Right forelimb (tissue), 1 donor: Measurements from ENCODE around the gene ADAM15.

Experiments used
- DNase-seq: peaks from one replicate; pipeline ENCODE4 v3.0.0-alpha.2; 2018

Gene ADAM15

DNA sequence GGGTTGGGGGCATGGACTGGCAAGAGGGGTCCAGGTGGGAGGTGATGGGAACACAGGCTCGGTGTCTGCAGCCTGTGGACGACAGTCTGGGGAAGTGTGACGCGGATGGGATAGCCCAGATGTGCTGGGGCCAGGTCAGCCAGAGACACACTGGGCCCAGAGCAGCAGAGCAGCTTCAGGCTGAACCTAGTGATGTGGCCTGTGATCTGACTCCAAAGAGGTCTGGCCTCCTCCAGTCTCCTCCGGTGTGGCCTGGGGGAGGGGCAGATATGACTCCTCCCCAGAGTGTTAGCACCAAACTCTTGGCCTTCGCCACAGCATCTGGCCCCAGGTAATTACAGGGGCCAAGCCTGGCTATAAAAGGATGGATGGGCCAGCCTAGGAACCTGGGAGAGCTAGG lies 41.0 kb downstream of the ADAM15 start:
- peak; percentile 25 for DNase-seq

- no peak for DNase-seq
Measured at GRCh38 chr1:155092641-155093040, 41.5 kb downstream of the ADAM15 start.

DNA sequence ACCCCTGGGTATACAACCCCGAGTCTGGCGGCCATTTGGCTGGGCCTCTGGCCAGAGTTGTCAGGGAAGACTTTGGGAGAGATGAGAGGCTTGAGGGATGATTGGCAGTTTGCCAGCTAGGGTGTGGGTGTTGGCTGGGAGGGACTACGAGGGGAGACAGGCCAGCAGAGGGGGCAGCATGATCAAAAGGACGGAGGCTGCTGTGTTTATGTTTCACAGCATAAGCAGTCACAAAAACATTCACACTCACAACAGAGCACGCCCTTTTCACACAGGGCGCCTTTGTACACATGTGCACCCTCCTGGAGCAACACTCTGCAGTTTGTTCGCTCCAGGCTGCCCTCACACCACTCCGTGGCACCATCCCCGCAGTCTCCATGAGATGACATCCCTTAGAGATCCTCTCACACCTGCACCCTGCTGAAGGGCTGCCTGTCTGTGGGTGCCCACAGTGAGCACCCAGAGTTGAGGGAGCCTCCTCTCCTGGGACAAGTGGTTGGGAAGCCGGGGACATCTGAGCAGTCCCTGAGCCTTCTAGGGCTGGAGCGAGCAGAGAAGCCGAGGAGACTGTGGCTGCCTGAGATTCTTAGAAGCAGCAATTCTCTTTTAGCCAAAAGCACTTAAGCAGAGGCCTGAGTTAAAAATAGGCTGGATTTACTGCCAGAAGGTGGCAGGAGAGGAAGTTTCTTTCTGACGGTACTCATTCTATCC lies 43.0 kb downstream of the ADAM15 start:
- DNase-seq, result peak; percentile 75

DNA sequence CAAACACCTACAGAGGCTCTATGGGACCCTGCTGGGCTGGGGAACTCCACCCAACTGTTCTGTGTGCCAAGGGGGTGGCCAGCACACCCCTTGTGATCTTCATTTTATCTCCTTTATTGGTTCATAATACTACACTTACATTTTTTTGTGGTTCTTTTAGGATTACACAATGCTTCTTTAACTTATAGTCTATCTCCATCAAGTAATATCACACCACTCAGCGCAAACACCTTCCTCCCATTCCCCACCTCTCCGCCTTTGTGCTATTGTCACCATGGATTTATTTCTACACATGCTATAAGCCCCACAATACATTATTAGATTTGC lies 43.5 kb downstream of the ADAM15 start:
- DNase-seq, result no peak

DNA sequence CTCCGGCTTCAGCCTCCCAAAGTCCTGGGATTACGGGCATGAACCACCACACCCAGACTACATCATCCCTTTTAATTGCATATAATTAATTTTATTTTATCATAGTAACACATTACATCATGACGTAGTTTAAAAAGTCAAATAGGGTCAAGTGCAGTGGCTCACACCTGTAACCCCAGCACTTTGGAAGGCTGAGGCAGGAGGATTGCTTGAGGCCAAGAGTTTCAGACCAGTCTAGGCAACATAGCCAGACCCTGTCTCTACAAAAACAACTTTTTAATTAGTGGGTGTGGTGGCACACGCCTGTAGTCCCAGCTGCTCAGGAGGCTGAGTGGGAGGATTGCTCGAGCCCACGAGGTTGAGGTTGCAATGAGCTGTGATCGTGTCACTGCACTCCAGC lies 48.2 kb downstream of the ADAM15 start:
- no peak for DNase-seq

DNA sequence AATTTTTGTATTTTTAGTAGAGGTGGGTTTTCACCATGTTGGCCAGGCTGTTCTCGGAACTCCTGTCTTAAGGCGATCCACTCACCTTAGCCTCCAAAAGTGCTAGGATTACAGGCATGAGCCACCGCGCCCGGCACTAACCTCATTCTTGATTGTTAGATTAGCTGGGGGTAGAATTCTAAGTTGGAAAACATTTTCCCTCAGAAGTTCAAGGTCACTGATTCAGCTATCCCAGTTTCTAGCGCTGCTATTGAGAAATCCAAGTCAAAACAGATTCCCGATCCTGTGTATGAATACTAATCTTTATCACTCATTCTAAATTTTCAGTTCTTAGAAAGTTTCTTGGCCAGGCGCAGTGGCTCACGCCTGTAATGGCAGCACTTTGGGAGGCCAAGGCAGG lies 52.2 kb downstream of the ADAM15 start:
- DNase-seq, result no peak

DNA sequence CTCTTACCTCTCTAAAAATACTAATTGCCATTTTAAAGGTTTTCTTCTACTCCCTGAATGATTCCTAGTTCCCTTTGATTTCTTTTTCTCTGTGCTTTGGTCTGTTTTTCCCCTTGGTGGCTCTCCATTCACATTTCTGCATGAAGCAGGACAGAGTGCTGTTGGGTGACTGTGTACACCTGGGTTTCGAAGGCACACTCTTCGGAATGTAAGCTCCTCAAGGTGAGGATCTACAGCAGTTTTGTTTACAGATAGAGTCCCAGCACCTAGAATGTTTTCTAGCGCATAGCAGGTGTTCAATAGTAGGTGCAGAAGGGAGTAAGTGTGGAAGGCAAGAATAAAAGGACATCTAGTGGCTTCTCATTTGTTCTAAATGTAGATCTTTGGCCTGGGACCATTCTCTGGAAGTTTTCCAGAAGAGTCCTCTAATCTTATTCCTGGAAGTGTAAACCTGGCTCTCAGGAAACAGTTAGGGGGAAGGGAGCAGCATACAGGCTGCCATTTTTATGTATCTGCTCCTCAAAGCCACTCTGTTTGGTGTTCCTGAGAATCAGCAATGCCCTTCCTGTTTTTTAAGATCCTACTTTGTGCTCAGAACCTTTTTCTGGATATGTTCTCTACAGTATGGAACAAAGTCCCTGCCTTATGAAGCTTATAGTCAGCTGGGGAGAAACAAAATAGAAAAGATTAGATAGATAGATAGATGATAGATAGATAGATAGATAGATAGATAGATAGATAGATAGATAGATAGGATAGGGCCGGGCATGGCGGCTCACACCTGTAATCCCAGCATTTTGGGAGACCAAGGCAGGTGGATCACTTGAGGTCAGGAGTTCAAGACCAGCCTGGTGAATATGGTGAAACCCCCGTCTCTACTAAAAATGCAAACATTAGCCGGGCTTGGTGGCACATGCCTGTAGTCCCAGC lies 53.8 kb downstream of the ADAM15 start:
- no peak for DNase-seq

DNA sequence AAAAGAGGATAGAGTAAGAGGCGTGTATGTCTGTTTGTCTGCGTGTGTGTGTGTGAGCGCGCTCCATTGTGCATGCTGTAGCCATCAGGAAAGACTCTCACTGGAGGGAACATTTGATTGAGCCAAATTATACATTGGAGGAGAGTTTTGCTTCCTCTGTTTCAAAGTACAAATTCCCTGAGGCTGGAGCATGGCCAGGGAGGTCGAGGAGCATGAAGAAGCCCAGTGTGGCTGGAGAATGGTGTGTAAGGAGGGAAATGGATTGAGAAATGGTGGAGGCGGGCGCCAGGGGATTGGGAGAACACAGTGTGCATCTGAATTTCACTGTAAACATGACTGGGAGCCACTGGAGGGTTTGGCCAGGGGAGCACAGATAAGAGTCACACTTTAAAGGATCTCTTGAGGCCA lies 54.5 kb downstream of the ADAM15 start:
- DNase-seq, result no peak

DNA sequence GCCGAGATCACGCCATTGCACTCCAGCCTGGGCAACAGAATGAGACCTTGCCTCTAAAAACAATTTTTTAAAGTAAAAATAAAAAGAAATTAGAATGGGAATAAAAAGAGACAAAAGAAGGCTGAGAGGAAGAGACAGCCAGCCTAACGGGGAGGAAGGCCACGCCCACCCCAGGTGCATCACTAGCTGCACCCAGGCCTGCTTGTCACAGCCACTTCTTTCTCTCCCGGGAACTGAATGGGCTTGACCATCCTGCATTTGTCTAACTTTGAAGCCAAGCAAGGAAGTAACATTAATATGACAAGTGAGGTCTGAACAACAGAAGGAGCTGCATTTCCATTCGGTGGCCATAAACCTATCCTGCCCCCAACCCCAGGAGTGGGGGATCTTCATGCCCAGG lies 55.7 kb downstream of the ADAM15 start:
- DNase-seq, result no peak

- no peak for DNase-seq
Measured at GRCh38 chr1:155107309-155108264, 56.5 kb downstream of the ADAM15 start.

DNA sequence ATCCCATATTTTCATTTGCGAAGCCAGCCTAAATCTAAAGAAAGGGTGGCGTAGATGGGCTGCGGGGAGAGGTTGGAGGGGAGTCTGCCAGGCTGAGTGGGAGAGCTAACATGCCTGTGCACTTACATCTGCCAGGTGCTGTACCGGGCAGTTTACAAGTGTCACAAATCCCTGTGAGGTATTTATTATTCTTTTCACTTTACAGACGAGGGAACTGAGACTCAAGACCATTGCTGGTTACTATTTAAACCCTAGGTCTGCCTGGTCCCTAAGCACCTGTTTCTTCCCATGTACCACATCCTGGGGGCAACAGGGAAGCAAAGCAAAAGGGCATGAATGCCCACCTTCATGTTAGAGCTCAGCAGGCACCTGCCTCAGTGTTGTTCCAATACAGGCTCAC lies 57.2 kb downstream of the ADAM15 start:
- DNase-seq, result no peak

GRCh38 chr1:155110381-155110780 lies 59.3 kb downstream of the ADAM15 start:
- no peak for DNase-seq

- DNase-seq, result no peak
Measured at GRCh38 chr1:155110826-155111225, 59.7 kb downstream of the ADAM15 start.
